Sigmoid colon (tissue), 7 donors: ENCODE data around the gene MYNN. TPM values are rescaled to one million over a fixed set of nuclear protein-coding genes. Genes with fewer than 3 reads are reported as not detected.

Source experiments
- DNase-seq: peaks from one replicate; pipeline ENCODE4 v3.0.0-alpha.2; 2019
- H3K27ac ChIP-seq, 4 donors: fragments of 200-600 bp; sonication (generic); one replicate each; pipeline ENCODE4 v1.5.1; 2016 to 2019; ENCODE audit warnings: mild to moderate bottlenecking in 1 of 4
- H3K27me3 ChIP-seq, 3 donors: fragments of 200-600 bp; sonication (generic); one replicate each; pipeline ENCODE4 v1.5.1; 2019; ENCODE audit warnings: mild to moderate bottlenecking in 1 of 3
- H3K36me3 ChIP-seq, 4 donors: fragments of 200-600 bp; sonication (generic); one replicate each; pipeline ENCODE4 v1.5.1; 2016 to 2019
- H3K4me1 ChIP-seq, 4 donors: fragments of 200-600 bp; sonication (generic); one replicate each; pipeline ENCODE4 v1.5.1; 2017 to 2019
- H3K4me3 ChIP-seq, 4 donors: fragments of 200-600 bp; sonication (generic); one replicate each; pipeline ENCODE4 v1.5.1; 2017 to 2019; ENCODE audit warnings: mild to moderate bottlenecking in 2 of 4, moderate library complexity in 1 of 4
- H3K9me3 ChIP-seq, 4 donors: fragments of 200-600 bp in 3 of 4; sonication (generic) in 3 of 4; one replicate each; pipeline versions ENCODE4 v1.5.1 to v1.6.1; 2013 to 2019
- CTCF ChIP-seq, 4 experiments: fragments of 450-650 bp in 3 of 4; fragments of 200-600 bp in 1 of 4; IDR thresholded peaks; one replicate each; pipeline ENCODE4 v1.5.1; 2016 to 2019; ENCODE audit warnings: antibody characterized with exemption in 4 of 4, mild to moderate bottlenecking in 3 of 4, moderate library complexity in 2 of 4
- EP300 ChIP-seq, 4 donors: sonication (generic); formaldehyde crosslinking; IDR thresholded peaks; one replicate each; pipeline ENCODE4 v1.6.1; 2017; ENCODE audit warnings: antibody characterized with exemption in 4 of 4
- POLR2A ChIP-seq, 2 donors: fragments of 450-650 bp; IDR thresholded peaks; one replicate each; pipeline ENCODE4 v1.6.1; 2016; ENCODE audit warnings: antibody characterized with exemption in 2 of 2, mild to moderate bottlenecking in 2 of 2, moderate library complexity in 2 of 2
- POLR2AphosphoS5 ChIP-seq, 4 donors: sonication (generic); formaldehyde crosslinking; IDR thresholded peaks; one replicate each; pipeline ENCODE4 v1.6.1; 2017; ENCODE audit warnings: antibody characterized with exemption in 4 of 4
- WGBS, 2 donors: extraction: QIAGEN DNeasy Blood & Tissue Kit; methylation state at CpG; one replicate each; pipeline ENCODE4 v1.1.7; 2013; 5-methylcytosine and 5-hydroxymethylcytosine counted together
- intact Hi-C: fragments of 100-400 bp; cut with DNase I; formaldehyde crosslinking; loops from one replicate; pipeline ENCODE4 v1.15.1; 2023
- polyA plus RNA-seq, 3 donors: library from polyadenylated mRNA; stranded (reverse); fragments of 200-250 nt; gene quantifications; one replicate each; pipeline ENCODE4 v1.2.3, GENCODE V29; 2013
- total RNA-seq, 4 donors: library from RNA; depleted of rRNA; stranded (reverse); fragments of >200 nt; gene quantifications; one replicate each; pipeline ENCODE4 v1.1.0, GENCODE V29; 2016
- donor health status: healthy with polysubstance abuse.
- donor health status: Bipolar disorder and iron deficiency.
- donor health status: healthy.

The MYNN gene
- total and polyA plus RNA-seq, 7 donors = 7.6 to 24.4 (median 15.5) TPM

- no peak for DNase-seq
- intact Hi-C loops = no loop called here
These were observed 31.5 kb downstream of the MYNN start for GRCh38 chr3:169804681-169805080.

GRCh38 chr3:169809230-169809795 lies 36.1 kb downstream of the MYNN start:
- TF ChIP-seq POLR2A (IDR thresholded peaks at IDR 0.05) = no peak
- no peak for TF ChIP-seq EP300 (IDR thresholded peaks at IDR 0.05)
- TF ChIP-seq POLR2AphosphoS5 (IDR thresholded peaks at IDR 0.05) = no peak
- 57 to 65% methylated on average over 2 of the region's 2 CpGs for WGBS, 2 donors
- intact Hi-C loops = no loop called here

More at GRCh38 chr3:169804681-169805080, 31.5 kb downstream of the MYNN start:
- Histone ChIP-seq H3K9me3 (no peaks in the 10 kb centered on the region), H3K27ac (no peak overlapping the region), H3K36me3 (peaks cover 0 to 22% (median 0%) of the 10 kb centered on the region in 4 donors), H3K27me3 (no peaks in the 10 kb centered on the region), H3K4me1 (no peaks in the 10 kb centered on the region), H3K4me3 (no peak overlapping the region)
- no peak for TF ChIP-seq POLR2AphosphoS5 (IDR thresholded peaks at IDR 0.05)
- TF ChIP-seq POLR2A (IDR thresholded peaks at IDR 0.05) = no peak
- TF ChIP-seq CTCF (IDR thresholded peaks at IDR 0.05) = no peak
- TF ChIP-seq EP300 (IDR thresholded peaks at IDR 0.05) = no peak
- 94% methylated on average over 3 of the region's 3 CpGs for WGBS, 2 donors

GRCh38 chr3:169811631-169812331 lies 38.6 kb downstream of the MYNN start:
- peaks cover 0 to 3% (median 0%) of the 10 kb centered on the region in 4 donors for H3K9me3 ChIP-seq
- H3K4me1 ChIP-seq = peaks cover 0 to 24% (median 16%) of the 10 kb centered on the region in 4 donors
- WGBS, 2 donors = 4 to 6% methylated on average over 29 of the region's 29 CpGs
- no peaks in the 10 kb centered on the region for H3K36me3 ChIP-seq
- intact Hi-C loops = loop anchor here (5.0 kb wide), 1 partner anchor 39 kb away; the partner anchor contains the start of gene MYNN
- peak overlapping the region; percentile 73 to 82 (median 76) for H3K27ac ChIP-seq
- TF ChIP-seq POLR2A (IDR thresholded peaks at IDR 0.05) = no peak
- TF ChIP-seq POLR2AphosphoS5 (IDR thresholded peaks at IDR 0.05) = no peak
- no peaks in the 10 kb centered on the region for H3K27me3 ChIP-seq
- peak; percentile 64 for DNase-seq
- peak overlapping the region; percentile 54 to 72 (median 58) for H3K4me3 ChIP-seq

More at GRCh38 chr3:169809230-169809795, 36.1 kb downstream of the MYNN start:
- H3K36me3 ChIP-seq = no peaks in the 10 kb centered on the region
- peaks cover 0 to 24% (median 16%) of the 10 kb centered on the region in 4 donors for H3K4me1 ChIP-seq
- no peaks in the 10 kb centered on the region for H3K9me3 ChIP-seq
- H3K27me3 ChIP-seq = no peaks in the 10 kb centered on the region
- no peak for DNase-seq
- H3K4me3 ChIP-seq = no peak overlapping the region
- H3K27ac ChIP-seq = no peak overlapping the region

- Histone ChIP-seq H3K27ac (peak within 1 kb of the TSS; percentile 73 to 82 (median 76)), H3K4me3 (peak within 1 kb of the TSS; percentile 54 to 72 (median 58)), H3K9me3 (peaks cover 0 to 3% (median 0%) of the 10 kb centered on the region in 4 donors), H3K36me3 (no peaks in the 10 kb centered on the region), H3K4me1 (peaks cover 0 to 24% (median 16%) of the 10 kb centered on the region in 4 donors), H3K27me3 (no peaks in the 10 kb centered on the region)
- peak; percentile 87 for DNase-seq
- TF ChIP-seq EP300 (IDR thresholded peaks at IDR 0.05) (no peak), POLR2A (IDR thresholded peaks at IDR 0.05) (no peak), POLR2AphosphoS5 (IDR thresholded peaks at IDR 0.05) (peak in 1 of 4 donors; percentile 6)
- intact Hi-C loops = loop anchor here (5.0 kb wide), 1 partner anchor 40 kb away; the partner anchor contains the start of gene MYNN
- WGBS, 2 donors = 4 to 5% methylated on average over 56 of the region's 56 CpGs
These were observed 39.4 kb downstream of the MYNN start, which contains the start of the genes LRRC34 and LRRIQ4 for GRCh38 chr3:169812332-169813235. Gene LRRC34 (minus strand): TSS chr3:169812904. CDS start chr3:169812548, 356 bp downstream. Gene LRRIQ4 (plus strand): TSS chr3:169812870. CDS start chr3:169821922, 9,052 bp downstream.

GRCh38 chr3:169813278-169813677 lies 40.1 kb downstream of the MYNN start:
- peaks cover 0 to 3% (median 0%) of the 10 kb centered on the region in 4 donors for H3K9me3 ChIP-seq
- DNase-seq = no peak
- 37 to 49% methylated on average over 8 of the region's 8 CpGs for WGBS, 2 donors
- peaks cover 0 to 24% (median 16%) of the 10 kb centered on the region in 4 donors for H3K4me1 ChIP-seq
- TF ChIP-seq POLR2A (IDR thresholded peaks at IDR 0.05) (no peak), POLR2AphosphoS5 (IDR thresholded peaks at IDR 0.05) (no peak), CTCF (IDR thresholded peaks at IDR 0.05) (no peak), EP300 (IDR thresholded peaks at IDR 0.05) (no peak)
- intact Hi-C loops = loop anchor here (5.0 kb wide), 1 partner anchor 41 kb away; the partner anchor contains the start of gene MYNN
- H3K4me3 ChIP-seq = peak overlapping the region in 3 of 4 donors; percentile 55 to 72 (median 62)
- H3K27ac ChIP-seq = peak overlapping the region in 3 of 4 donors; percentile 73 to 82 (median 78)
- H3K36me3 ChIP-seq = no peaks in the 10 kb centered on the region
- no peaks in the 10 kb centered on the region for H3K27me3 ChIP-seq
